Brain pericyte (primary cell): ENCODE measurements around the gene IFT122.
A peak's percentile ranks its signal among the peaks of the same experiment; 100 is the strongest.

ENCODE experiments used
- DNase-seq: peaks from one replicate; pipeline ENCODE4 v3.0.0-alpha.2; 2012; ENCODE audit warnings: low read depth, low spot score

Gene IFT122

GRCh38 chr3:129518581-129518980, 78.6 kb downstream of the IFT122 start:
- DNase-seq = no peak

GRCh38 chr3:129519449-129519848, 79.4 kb downstream of the IFT122 start:
- DNase-seq = no peak

GRCh38 chr3:129519896-129520715, 80.1 kb downstream of the IFT122 start:
- no peak for DNase-seq

- DNase-seq = no peak
Measured at GRCh38 chr3:129520960-129521359, 80.9 kb downstream of the IFT122 start.

GRCh38 chr3:129521611-129522010, 81.6 kb downstream of the IFT122 start:
- DNase-seq = no peak

- DNase-seq = no peak
Measured at GRCh38 chr3:129522953-129523352, 82.9 kb downstream of the IFT122 start.

GRCh38 chr3:129524081-129524480, 84.1 kb downstream of the IFT122 start:
- no peak for DNase-seq

- no peak for DNase-seq
Measured at GRCh38 chr3:129525341-129525968, 85.4 kb downstream of the IFT122 start.

- peak; percentile 66 for DNase-seq
Measured at GRCh38 chr3:129526121-129526900, 86.3 kb downstream of the IFT122 start.

GRCh38 chr3:129527262-129527661, 87.2 kb downstream of the IFT122 start:
- no peak for DNase-seq

GRCh38 chr3:129528589-129529100, 88.6 kb downstream of the IFT122 start, which contains the start of gene RHO:
RHO (plus strand) TSS chr3:129528639; CDS start chr3:129528734, 95 bp downstream.
- DNase-seq = no peak

- DNase-seq = no peak
Measured at GRCh38 chr3:129529436-129530210, 89.6 kb downstream of the IFT122 start.

GRCh38 chr3:129530251-129530791, 90.3 kb downstream of the IFT122 start:
- DNase-seq = no peak

- no peak for DNase-seq
Measured at GRCh38 chr3:129530821-129531220, 90.8 kb downstream of the IFT122 start.

- DNase-seq = no peak
Measured at GRCh38 chr3:129531699-129532098, 91.7 kb downstream of the IFT122 start.

- no peak for DNase-seq
Measured at GRCh38 chr3:129532261-129532660, 92.2 kb downstream of the IFT122 start.

GRCh38 chr3:129533406-129533805, 93.4 kb downstream of the IFT122 start:
- no peak for DNase-seq

- no peak for DNase-seq
Measured at GRCh38 chr3:129534428-129535027, 94.5 kb downstream of the IFT122 start.

GRCh38 chr3:129535075-129535474, 95.1 kb downstream of the IFT122 start:
- no peak for DNase-seq

- no peak for DNase-seq
Measured at GRCh38 chr3:129536374-129536667, 96.3 kb downstream of the IFT122 start.

GRCh38 chr3:129536804-129537203, 96.8 kb downstream of the IFT122 start:
- DNase-seq = no peak
